Measurements from ENCODE around the gene SORCS2. TPM values are rescaled to one million over a fixed set of nuclear protein-coding genes. Genes with fewer than 3 reads are reported as not detected.

SORCS2 gene
- total and polyA plus RNA-seq, 9 donors, result 7.4 to 24.9 (median 13.0) TPM

DNA sequence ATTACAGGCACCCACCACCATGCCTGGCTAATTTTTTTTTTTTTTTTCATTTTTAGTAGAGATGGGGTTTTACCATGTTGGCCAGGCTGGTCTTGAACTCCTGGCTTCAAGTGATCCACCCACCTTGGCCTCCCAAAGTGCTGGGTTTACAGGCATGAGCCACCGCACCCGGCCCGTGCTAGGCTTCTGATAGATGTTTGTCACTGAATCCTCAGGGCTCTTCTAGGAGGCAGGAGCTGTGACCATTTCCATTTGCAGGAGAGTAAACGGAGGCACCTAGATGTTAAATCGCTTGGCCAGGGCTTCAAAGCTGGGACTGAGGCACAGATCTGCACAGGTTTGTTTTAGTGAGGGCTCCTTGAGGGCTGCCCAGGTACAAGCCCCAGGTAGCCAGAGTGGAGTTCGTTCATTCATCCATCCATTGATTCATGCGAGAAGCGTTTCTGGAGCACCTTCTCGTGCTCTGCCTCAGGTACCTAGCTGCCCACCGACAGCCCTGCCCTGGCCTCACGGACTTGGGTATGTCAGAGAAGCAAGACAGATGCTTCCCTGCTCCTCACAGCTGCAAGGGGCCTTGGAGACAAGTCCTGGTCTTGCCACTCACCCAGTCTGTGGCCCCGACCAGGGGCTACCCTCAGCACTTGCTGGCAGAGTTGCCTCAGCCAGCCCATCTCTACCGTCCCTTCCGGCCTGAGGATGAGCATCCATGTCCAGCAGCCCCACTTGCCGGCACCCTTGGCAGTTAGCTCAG, 136.0 kb downstream of the SORCS2 start:
- Histone ChIP-seq H3K27ac (ENCODE audit: low read length) (no peak overlapping the region), H3K36me3 (ENCODE audit: control insufficient read depth, insufficient read depth, low read length) (no peaks in the 10 kb centered on the region), H3K9me3 (replicated peaks; ENCODE audit: control insufficient read depth, low read depth, low read length) (no peaks in the 10 kb centered on the region), H3K4me1 (ENCODE audit: control insufficient read depth, insufficient read depth, low read length) (peaks cover 50% of the 10 kb centered on the region), H3K27me3 (ENCODE audit: control insufficient read depth, insufficient read depth, low read length) (peaks cover 26% of the 10 kb centered on the region), H3K4me3 (ENCODE audit: low read length) (no peak overlapping the region)
- WGBS (ENCODE audit: insufficient coverage), result 91% methylated on average over 12 of the region's 15 CpGs
- no peak for DNase-seq

DNA sequence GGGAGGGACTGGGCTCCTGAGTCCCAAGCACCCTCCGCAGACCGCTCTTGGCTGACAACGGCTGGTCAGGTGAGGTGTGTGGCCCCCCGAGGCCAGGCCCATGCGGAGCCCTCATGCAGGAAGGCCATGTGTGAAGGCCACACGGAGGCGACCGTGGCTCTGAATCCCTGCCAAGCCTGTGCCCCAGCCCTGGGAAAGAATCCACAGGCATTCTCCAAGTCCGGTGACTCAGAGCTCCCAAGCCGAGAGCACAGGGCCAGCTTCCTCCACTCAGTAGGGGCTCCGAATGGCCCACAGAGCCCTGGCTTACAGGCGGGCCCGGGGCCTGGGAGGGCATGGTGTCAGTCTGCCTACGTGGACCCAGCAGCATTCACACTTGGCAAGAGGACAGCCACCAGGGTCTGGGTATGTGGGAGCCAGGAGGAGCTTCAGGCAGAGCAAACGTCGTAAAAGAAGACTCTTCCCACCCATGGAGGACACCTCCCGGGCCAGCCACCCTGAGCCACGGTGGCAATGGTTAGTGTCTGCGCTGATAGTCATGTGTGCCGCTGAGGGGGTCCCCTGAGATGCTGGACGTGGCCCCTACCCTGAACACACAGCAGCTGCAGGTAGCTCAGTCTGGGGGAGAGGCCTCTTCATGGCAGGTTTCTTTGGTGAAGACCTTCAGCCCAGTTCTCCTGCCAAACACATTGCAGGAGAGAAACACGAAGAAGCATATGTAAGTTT, 136.7 kb downstream of the SORCS2 start:
- DNase-seq, result peak; percentile 58
- H3K27me3 ChIP-seq (ENCODE audit: control insufficient read depth, insufficient read depth, low read length), result peaks cover 26% of the 10 kb centered on the region
- 66% methylated on average over 17 of the region's 22 CpGs for WGBS (ENCODE audit: insufficient coverage)
- H3K36me3 ChIP-seq (ENCODE audit: control insufficient read depth, insufficient read depth, low read length), result no peaks in the 10 kb centered on the region
- peaks cover 50% of the 10 kb centered on the region for H3K4me1 ChIP-seq (ENCODE audit: control insufficient read depth, insufficient read depth, low read length)
- H3K4me3 ChIP-seq (ENCODE audit: low read length), result no peak overlapping the region
- H3K27ac ChIP-seq (ENCODE audit: low read length), result no peak overlapping the region
- H3K9me3 ChIP-seq (replicated peaks; ENCODE audit: control insufficient read depth, low read depth, low read length), result no peaks in the 10 kb centered on the region

DNA sequence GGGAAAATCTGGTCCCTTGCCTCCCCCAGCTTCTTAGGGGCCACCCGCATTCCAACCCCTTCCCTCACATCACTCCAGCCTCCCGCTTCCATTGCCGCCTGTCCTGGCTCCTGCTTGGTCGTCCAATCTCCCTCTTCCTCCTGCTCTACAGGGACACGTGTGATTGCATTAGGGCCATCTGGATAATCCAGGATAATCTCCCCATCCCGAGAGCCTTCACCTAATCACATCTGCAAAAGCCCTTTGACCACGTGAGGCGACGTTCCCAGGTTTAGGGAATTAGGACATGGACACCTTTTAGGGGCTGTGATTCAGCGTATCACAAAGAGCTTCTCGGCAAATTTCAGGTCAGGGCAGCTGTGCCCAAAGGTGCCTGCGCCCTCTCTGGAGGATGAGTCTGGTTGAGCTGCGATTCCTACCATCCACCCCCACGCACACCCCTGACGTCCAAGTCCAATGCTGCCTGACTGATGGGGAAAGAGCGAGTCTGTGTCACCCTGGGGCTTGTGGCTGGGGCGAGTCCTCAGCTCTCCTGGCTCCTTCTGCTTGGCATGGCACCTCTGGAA, 137.8 kb downstream of the SORCS2 start:
- 90% methylated on average over 9 of the region's 17 CpGs for WGBS (ENCODE audit: insufficient coverage)
- H3K4me1 ChIP-seq (ENCODE audit: control insufficient read depth, insufficient read depth, low read length), result peaks cover 45% of the 10 kb centered on the region
- DNase-seq, result no peak

DNA sequence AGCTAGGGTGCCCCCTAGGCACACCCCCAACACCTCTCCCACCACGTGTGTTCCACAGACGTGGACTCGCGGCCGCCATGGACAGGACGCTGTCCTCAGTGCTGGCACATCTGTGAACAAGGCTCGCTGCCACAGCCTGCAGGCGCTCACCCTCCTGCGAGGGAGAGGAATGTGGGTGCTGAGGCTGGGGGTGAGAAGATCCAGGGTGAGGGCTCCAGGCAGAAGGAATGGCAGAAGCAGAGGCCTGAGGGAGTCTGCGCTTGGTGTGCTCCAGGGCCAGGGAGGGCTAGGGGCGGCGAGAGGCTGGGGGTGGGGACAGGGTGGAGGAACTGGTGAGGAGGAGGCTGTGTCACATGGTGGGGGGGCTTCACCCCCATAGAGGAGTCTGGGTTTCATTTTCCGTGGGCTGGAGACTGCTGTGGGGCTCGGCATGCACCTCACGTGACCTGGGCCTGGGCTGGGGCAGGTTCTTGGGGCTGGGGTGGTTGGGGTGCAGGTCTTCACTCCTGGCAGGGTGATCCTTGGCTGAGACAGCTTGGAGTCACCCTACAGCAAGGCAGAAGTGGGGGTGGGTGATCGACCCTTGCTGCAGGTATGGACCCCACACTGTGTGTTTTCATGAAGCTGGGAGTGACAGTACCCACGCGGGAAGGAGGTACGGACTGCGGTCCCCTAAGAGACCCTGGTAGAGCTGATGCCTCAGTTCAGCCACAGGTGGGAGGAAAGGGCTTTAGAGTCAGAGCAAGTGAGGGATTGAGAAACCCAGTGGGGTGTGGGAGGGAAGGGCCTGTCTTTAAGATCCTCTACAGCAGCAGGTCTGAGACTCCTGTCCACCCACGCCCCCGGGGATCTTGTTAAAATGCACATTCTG, 138.7 kb downstream of the SORCS2 start:
- H3K27me3 ChIP-seq (ENCODE audit: control insufficient read depth, insufficient read depth, low read length), result peaks cover 22% of the 10 kb centered on the region
- no peak overlapping the region for H3K4me3 ChIP-seq (ENCODE audit: low read length)
- WGBS (ENCODE audit: insufficient coverage), result 89% methylated on average over 18 of the region's 22 CpGs
- no peaks in the 10 kb centered on the region for H3K36me3 ChIP-seq (ENCODE audit: control insufficient read depth, insufficient read depth, low read length)
- no peak for DNase-seq
- H3K9me3 ChIP-seq (replicated peaks; ENCODE audit: control insufficient read depth, low read depth, low read length), result no peaks in the 10 kb centered on the region
- peaks cover 54% of the 10 kb centered on the region for H3K4me1 ChIP-seq (ENCODE audit: control insufficient read depth, insufficient read depth, low read length)
- no peak overlapping the region for H3K27ac ChIP-seq (ENCODE audit: low read length)

More for the DNA sequence above, 137.8 kb downstream of the SORCS2 start:
- no peaks in the 10 kb centered on the region for H3K9me3 ChIP-seq (replicated peaks; ENCODE audit: control insufficient read depth, low read depth, low read length)
- no peak overlapping the region for H3K27ac ChIP-seq (ENCODE audit: low read length)
- no peak overlapping the region for H3K4me3 ChIP-seq (ENCODE audit: low read length)
- H3K36me3 ChIP-seq (ENCODE audit: control insufficient read depth, insufficient read depth, low read length), result no peaks in the 10 kb centered on the region
- peaks cover 26% of the 10 kb centered on the region for H3K27me3 ChIP-seq (ENCODE audit: control insufficient read depth, insufficient read depth, low read length)

DNA sequence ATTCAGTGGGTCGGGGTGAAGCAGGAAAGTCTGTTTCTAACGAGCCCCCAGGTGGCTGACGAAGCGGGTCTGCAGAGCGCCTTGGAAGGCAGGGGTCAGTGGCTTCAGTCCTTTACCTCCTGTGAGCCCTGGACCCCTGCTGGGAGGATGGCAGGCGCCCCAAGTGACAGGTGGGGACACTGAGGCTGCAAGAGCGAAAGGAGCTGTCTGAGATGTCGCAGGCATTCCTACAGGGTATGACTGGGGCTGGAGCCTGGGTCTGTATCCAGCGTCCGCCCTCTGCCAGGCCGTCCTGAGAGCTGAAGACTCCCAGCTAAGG, 139.3 kb downstream of the SORCS2 start:
- H3K4me1 ChIP-seq (ENCODE audit: control insufficient read depth, insufficient read depth, low read length), result peaks cover 54% of the 10 kb centered on the region
- H3K4me3 ChIP-seq (ENCODE audit: low read length), result no peak overlapping the region
- 92% methylated on average over 11 of the region's 11 CpGs for WGBS (ENCODE audit: insufficient coverage)
- peaks cover 22% of the 10 kb centered on the region for H3K27me3 ChIP-seq (ENCODE audit: control insufficient read depth, insufficient read depth, low read length)
- H3K9me3 ChIP-seq (replicated peaks; ENCODE audit: control insufficient read depth, low read depth, low read length), result no peaks in the 10 kb centered on the region
- H3K36me3 ChIP-seq (ENCODE audit: control insufficient read depth, insufficient read depth, low read length), result no peaks in the 10 kb centered on the region
- no peak overlapping the region for H3K27ac ChIP-seq (ENCODE audit: low read length)
- no peak for DNase-seq

DNA sequence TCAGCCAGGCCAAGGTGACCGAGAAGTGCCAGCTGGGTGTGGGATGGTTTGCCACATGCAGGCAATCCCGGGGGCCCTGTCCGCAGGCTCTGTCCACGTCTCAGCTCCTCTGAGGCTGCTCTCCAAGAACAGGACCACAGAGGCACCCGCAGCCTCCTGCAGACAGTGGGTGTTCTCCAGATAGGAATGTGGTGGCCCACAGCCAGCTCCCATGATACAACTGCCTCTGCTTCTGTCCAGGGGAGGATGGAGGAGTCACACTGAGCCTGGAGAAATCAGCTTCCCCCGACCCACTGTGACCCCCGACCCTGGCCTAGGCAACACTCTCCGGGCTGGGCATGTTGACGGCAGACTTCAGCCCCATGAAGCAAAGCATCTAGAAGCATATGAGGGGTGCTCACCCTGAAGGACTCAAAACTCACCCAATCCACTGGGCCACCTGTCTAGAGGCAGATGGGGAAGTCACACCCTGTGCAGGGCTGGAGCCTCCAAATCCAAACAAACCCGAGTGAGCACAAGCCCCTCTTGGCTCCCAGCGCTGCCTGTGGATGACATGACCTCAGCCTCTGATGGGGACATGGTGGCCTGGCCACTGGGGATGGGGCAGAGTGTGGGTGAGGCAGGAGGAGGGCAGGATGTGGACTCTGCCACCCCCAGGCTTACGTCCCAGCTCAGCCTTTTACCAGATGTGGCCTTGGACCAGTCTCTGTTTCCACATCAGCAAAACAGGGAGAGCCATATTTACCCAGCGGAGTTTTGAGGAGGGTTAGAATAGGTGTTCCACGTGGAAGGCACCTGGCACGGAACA, 140.1 kb downstream of the SORCS2 start:
- Histone ChIP-seq H3K9me3 (replicated peaks; ENCODE audit: control insufficient read depth, low read depth, low read length) (no peaks in the 10 kb centered on the region), H3K27ac (ENCODE audit: low read length) (no peak overlapping the region)

DNA sequence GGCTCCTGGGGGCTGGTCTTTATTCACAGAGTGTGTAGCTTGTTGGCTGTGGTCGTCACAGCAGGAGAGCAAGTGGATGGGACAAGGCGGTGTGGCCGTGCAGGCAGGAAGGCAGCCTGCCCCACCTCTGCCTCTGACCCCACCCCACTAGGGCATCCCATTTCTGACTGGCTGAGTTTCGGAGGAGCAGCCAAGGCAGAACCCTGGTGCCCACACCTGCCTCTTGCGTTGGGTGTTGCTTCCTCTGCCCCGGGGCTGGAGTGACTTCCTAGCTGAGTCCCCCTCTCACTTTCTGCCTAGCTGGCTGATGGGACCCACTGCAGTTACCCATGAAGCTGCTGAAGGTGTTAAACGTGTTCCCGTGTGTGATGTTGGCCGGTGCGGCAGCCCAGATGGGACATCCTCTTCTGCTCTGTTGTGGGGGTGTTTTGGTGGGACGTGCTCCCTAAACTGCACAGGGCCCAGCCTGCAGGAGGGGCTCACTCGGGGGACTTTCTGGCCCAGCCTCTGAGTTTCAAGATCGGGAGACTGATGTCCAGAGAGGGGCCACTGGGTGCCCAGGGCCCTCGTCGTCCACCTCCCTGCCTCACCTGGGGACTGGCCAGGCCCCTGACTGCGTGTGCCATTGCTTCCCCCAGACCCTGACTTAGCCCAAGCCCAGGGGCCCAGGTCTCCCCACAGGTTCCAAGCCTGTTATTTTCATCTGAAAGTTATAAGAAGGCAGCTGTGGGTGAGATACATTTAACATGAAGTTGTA, 140.9 kb downstream of the SORCS2 start:
- Histone ChIP-seq H3K36me3 (ENCODE audit: control insufficient read depth, insufficient read depth, low read length) (no peaks in the 10 kb centered on the region), H3K27me3 (ENCODE audit: control insufficient read depth, insufficient read depth, low read length) (peaks cover 22% of the 10 kb centered on the region), H3K4me3 (ENCODE audit: low read length) (no peak overlapping the region), H3K4me1 (ENCODE audit: control insufficient read depth, insufficient read depth, low read length) (peaks cover 43% of the 10 kb centered on the region), H3K9me3 (replicated peaks; ENCODE audit: control insufficient read depth, low read depth, low read length) (no peaks in the 10 kb centered on the region), H3K27ac (ENCODE audit: low read length) (no peak overlapping the region)
- WGBS (ENCODE audit: insufficient coverage), result 64% methylated on average over 5 of the region's 16 CpGs
- DNase-seq, result no peak

More for the DNA sequence above, 140.1 kb downstream of the SORCS2 start:
- no peak overlapping the region for H3K4me3 ChIP-seq (ENCODE audit: low read length)
- peaks cover 22% of the 10 kb centered on the region for H3K27me3 ChIP-seq (ENCODE audit: control insufficient read depth, insufficient read depth, low read length)
- 73% methylated on average over 4 of the region's 15 CpGs for WGBS (ENCODE audit: insufficient coverage)
- no peak for DNase-seq
- H3K36me3 ChIP-seq (ENCODE audit: control insufficient read depth, insufficient read depth, low read length), result no peaks in the 10 kb centered on the region
- peaks cover 46% of the 10 kb centered on the region for H3K4me1 ChIP-seq (ENCODE audit: control insufficient read depth, insufficient read depth, low read length)

DNA sequence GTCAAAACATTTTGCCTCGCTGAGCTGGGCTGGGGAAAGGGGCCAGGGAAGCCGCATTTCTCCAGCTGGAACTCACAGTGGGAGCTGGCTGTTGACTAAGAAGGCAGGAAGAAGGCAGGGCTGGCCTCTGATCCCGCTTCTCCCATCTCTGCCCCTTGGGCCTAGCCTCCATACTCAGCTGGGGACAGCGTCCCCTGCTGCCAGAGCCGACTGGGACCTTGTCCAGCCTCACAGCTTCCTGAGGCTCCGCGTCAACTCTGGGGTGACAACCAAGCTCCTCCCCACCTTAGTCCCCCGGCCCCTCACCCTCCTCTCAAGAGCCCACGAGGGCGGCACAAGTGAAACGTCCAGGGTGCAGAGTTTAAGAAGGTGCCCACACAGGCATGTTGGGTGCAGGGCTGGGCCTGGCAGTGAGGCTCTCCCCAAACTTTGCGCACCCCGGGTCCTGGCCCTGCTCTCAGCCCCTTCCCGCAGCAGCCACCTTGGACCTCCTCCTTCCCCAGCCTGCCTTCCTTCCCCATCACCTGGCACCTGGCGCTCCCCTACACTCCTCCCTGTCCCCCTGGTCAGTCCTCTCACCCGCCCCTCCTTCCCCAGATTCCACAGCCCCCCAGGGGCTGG, 141.6 kb downstream of the SORCS2 start:
- 60% methylated on average over 16 of the region's 16 CpGs for WGBS (ENCODE audit: insufficient coverage)
- H3K27ac ChIP-seq (ENCODE audit: low read length), result no peak overlapping the region
- no peak for DNase-seq
- no peak overlapping the region for H3K4me3 ChIP-seq (ENCODE audit: low read length)
- no peaks in the 10 kb centered on the region for H3K36me3 ChIP-seq (ENCODE audit: control insufficient read depth, insufficient read depth, low read length)
- H3K9me3 ChIP-seq (replicated peaks; ENCODE audit: control insufficient read depth, low read depth, low read length), result no peaks in the 10 kb centered on the region
- H3K27me3 ChIP-seq (ENCODE audit: control insufficient read depth, insufficient read depth, low read length), result peaks cover 20% of the 10 kb centered on the region
- H3K4me1 ChIP-seq (ENCODE audit: control insufficient read depth, insufficient read depth, low read length), result peaks cover 39% of the 10 kb centered on the region
